ENCODE data around the gene LRP1B. TPM values are rescaled to one million over a fixed set of nuclear protein-coding genes. Genes with fewer than 3 reads are reported as not detected.
A peak's percentile ranks its signal among the peaks of the same experiment; 100 is the strongest.

Gene LRP1B
- total RNA-seq, 1 donor from 2014 or later: 0.54 TPM

GRCh38 chr2:141957321-141957720 lies 173.5 kb downstream of the LRP1B start:
- DNase-seq (ENCODE audit: low read depth, low spot score): no peak
- Mint-ChIP-seq H3K27ac (ENCODE audit: unreplicated experiment) (no peak overlapping the region), H3K27me3 (ENCODE audit: low read depth) (no peaks in the 10 kb centered on the region), H3K9me3 (no peaks in the 10 kb centered on the region), H3K4me1 (no peaks in the 10 kb centered on the region), H3K4me3 (no peak overlapping the region), H3K36me3 (ENCODE audit: low read depth) (no peaks in the 10 kb centered on the region)
- TF ChIP-seq CTCF (conservative IDR thresholded peaks at IDR 0.05): no peak

- H3K9me3 Mint-ChIP-seq: no peaks in the 10 kb centered on the region
- H3K27ac Mint-ChIP-seq (ENCODE audit: unreplicated experiment): no peak overlapping the region
- no peak for DNase-seq (ENCODE audit: low read depth, low spot score)
- no peaks in the 10 kb centered on the region for H3K27me3 Mint-ChIP-seq (ENCODE audit: low read depth)
- no peak overlapping the region for H3K4me3 Mint-ChIP-seq
- H3K4me1 Mint-ChIP-seq: no peaks in the 10 kb centered on the region
- H3K36me3 Mint-ChIP-seq (ENCODE audit: low read depth): no peaks in the 10 kb centered on the region
- no peak for TF ChIP-seq CTCF (conservative IDR thresholded peaks at IDR 0.05)
Observed at GRCh38 chr2:141947396-141948114, 183.3 kb downstream of the LRP1B start.

GRCh38 chr2:141946016-141946415 lies 184.8 kb downstream of the LRP1B start:
- Mint-ChIP-seq H3K4me3 (no peak overlapping the region), H3K27me3 (ENCODE audit: low read depth) (no peaks in the 10 kb centered on the region), H3K4me1 (no peaks in the 10 kb centered on the region), H3K27ac (ENCODE audit: unreplicated experiment) (no peak overlapping the region), H3K9me3 (no peaks in the 10 kb centered on the region), H3K36me3 (ENCODE audit: low read depth) (no peaks in the 10 kb centered on the region)
- TF ChIP-seq CTCF (conservative IDR thresholded peaks at IDR 0.05): no peak
- DNase-seq (ENCODE audit: low read depth, low spot score): no peak

GRCh38 chr2:141943918-141944317 lies 186.9 kb downstream of the LRP1B start:
- no peak overlapping the region for H3K4me3 Mint-ChIP-seq
- no peaks in the 10 kb centered on the region for H3K36me3 Mint-ChIP-seq (ENCODE audit: low read depth)
- no peaks in the 10 kb centered on the region for H3K9me3 Mint-ChIP-seq
- H3K4me1 Mint-ChIP-seq: no peaks in the 10 kb centered on the region
- no peak for TF ChIP-seq CTCF (conservative IDR thresholded peaks at IDR 0.05)
- no peak for DNase-seq (ENCODE audit: low read depth, low spot score)
- no peak overlapping the region for H3K27ac Mint-ChIP-seq (ENCODE audit: unreplicated experiment)
- no peaks in the 10 kb centered on the region for H3K27me3 Mint-ChIP-seq (ENCODE audit: low read depth)

GRCh38 chr2:141942006-141942789 lies 188.6 kb downstream of the LRP1B start:
- H3K4me3 Mint-ChIP-seq: no peak overlapping the region
- H3K27me3 Mint-ChIP-seq (ENCODE audit: low read depth): no peaks in the 10 kb centered on the region
- TF ChIP-seq CTCF (conservative IDR thresholded peaks at IDR 0.05): peak; percentile 53
- no peaks in the 10 kb centered on the region for H3K36me3 Mint-ChIP-seq (ENCODE audit: low read depth)
- peaks cover 2% of the 10 kb centered on the region for H3K9me3 Mint-ChIP-seq
- H3K4me1 Mint-ChIP-seq: no peaks in the 10 kb centered on the region
- no peak overlapping the region for H3K27ac Mint-ChIP-seq (ENCODE audit: unreplicated experiment)
- no peak for DNase-seq (ENCODE audit: low read depth, low spot score)

Measured in neural crest cell (in vitro differentiated cells).